Loucy (cell line): Measurements from ENCODE around the gene TNFRSF13B.
"Not testable (repeated sequence)": the region's sequence is repeated elsewhere in the genome, so short reads cannot be mapped to it uniquely, and the experiment has no call there.

Experiments
- EZH2phosphoT487 ChIP-seq: fragments of 200-600 bp; IDR thresholded peaks from 2 replicates; pipeline ENCODE4 v1.6.1; 2018; ENCODE audit warnings: antibody characterized with exemption, mild to moderate bottlenecking, moderate library complexity, borderline replicate concordance
- TF ChIP-seq, protein P1 (sequence below): fragments of 200-600 bp; sonication (generic); conservative IDR thresholded peaks from 2 replicates; pipeline ENCODE4 v1.5.1; 2014; ENCODE audit warnings: mild to moderate bottlenecking, antibody characterized with exemption, low read length

DNA sequence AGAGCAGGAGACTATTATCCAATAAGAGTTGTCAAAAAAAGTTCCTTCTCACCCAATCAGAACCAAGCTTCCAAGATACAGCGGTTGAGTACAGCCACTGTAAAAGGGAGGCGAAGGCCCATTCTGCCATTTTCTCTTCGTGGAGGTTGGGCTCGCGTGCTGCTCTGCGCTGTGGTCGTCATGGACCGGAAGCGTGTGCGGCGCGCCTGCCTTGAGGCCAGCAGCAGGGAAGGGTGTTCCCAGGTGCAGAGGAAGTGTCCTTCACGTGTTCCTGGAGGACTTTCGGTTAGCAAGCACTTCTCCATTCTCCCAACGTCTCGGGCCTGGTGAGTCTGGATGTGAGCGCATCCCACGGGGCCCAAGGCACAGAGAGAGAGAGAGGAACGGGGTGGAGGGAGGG is 78.4 kb downstream of the TNFRSF13B start:
- TF ChIP-seq, protein P1, sequence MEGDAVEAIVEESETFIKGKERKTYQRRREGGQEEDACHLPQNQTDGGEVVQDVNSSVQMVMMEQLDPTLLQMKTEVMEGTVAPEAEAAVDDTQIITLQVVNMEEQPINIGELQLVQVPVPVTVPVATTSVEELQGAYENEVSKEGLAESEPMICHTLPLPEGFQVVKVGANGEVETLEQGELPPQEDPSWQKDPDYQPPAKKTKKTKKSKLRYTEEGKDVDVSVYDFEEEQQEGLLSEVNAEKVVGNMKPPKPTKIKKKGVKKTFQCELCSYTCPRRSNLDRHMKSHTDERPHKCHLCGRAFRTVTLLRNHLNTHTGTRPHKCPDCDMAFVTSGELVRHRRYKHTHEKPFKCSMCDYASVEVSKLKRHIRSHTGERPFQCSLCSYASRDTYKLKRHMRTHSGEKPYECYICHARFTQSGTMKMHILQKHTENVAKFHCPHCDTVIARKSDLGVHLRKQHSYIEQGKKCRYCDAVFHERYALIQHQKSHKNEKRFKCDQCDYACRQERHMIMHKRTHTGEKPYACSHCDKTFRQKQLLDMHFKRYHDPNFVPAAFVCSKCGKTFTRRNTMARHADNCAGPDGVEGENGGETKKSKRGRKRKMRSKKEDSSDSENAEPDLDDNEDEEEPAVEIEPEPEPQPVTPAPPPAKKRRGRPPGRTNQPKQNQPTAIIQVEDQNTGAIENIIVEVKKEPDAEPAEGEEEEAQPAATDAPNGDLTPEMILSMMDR: not testable (repeated sequence)
- not testable (repeated sequence) for TF ChIP-seq EZH2phosphoT487
